Right lobe of liver (tissue), 6 donors: ENCODE data around the gene TSPAN18. TPM values are rescaled to one million over a fixed set of nuclear protein-coding genes. Genes with fewer than 3 reads are reported as not detected.

Experiments used
- ATAC-seq, 4 donors: fragments of 200-7000 bp; cut with Tn5 transposase; one replicate each; pipeline ENCODE4 v1.9.1; 2020; ENCODE audit warnings: mild to moderate bottlenecking in 4 of 4, moderate library complexity in 4 of 4
- DNase-seq, 3 donors: peaks; one replicate each; pipeline ENCODE4 v3.0.0-alpha.2; 2020
- H3K27ac ChIP-seq, 3 donors: fragments of 200-600 bp; one replicate each; pipeline ENCODE4 v1.8.0; 2022
- H3K27me3 ChIP-seq, 2 donors: fragments of 200-600 bp; one replicate each; pipeline ENCODE4 v1.8.0; 2022
- H3K36me3 ChIP-seq, 4 donors: fragments of 200-600 bp; sonication (generic) in 1 of 4; one replicate each; pipeline versions ENCODE4 v1.5.1 to v1.8.0; 2017 to 2022; ENCODE audit warnings: control low read depth in 1 of 4
- H3K4me1 ChIP-seq, 4 donors: fragments of 200-600 bp; sonication (generic) in 1 of 4; one replicate each; pipeline versions ENCODE4 v1.5.1 to v1.8.0; 2017 to 2022; ENCODE audit warnings: control low read depth in 1 of 4
- H3K4me3 ChIP-seq, 3 donors: fragments of 200-600 bp; one replicate each; pipeline ENCODE4 v1.8.0; 2022
- H3K9me3 ChIP-seq, 4 donors: fragments of 200-600 bp; sonication (generic) in 1 of 4; one replicate each; pipeline versions ENCODE4 v1.5.1 to v1.8.0; 2017 to 2022; ENCODE audit warnings: control low read depth in 1 of 4
- POLR2A ChIP-seq: fragments of 450-650 bp; IDR thresholded peaks from one replicate; pipeline ENCODE4 v1.6.1; 2017; ENCODE audit warnings: antibody characterized with exemption, mild to moderate bottlenecking
- WGBS: methylation state at CpG from one replicate; pipeline ENCODE4 v1.1.6; 2018; ENCODE audit warnings: low coverage, low lambda C conversion rate; ENCODE audit not compliant: insufficient coverage; ENCODE audit errors: missing lambda C conversion rate; 5-methylcytosine and 5-hydroxymethylcytosine counted together
- intact Hi-C, 2 donors: fragments of 100-400 bp; cut with DNase I; formaldehyde crosslinking; loops; one replicate each; pipeline versions ENCODE4 v1.11.2 to v1.14.1; 2022
- total RNA-seq, 6 experiments: library from RNA; depleted of rRNA in 2 of 6; stranded (reverse); fragments of >200 nt in 2 of 6; fragmentation: NEBNext Ultra II Directional in 3 of 6; extraction: Animal tissue kit (Norgen Biotek cat#: 25700) in 3 of 6; gene quantifications; one replicate each; pipeline versions ENCODE4 v1.1.0 to v1.2.4, GENCODE V29; 2016 to 2023
- TF ChIP-seq, protein P1 (sequence below), 4 donors: fragments of 200-600 bp in 3 of 4; fragments of 450-650 bp in 1 of 4; IDR thresholded peaks; one replicate each; pipeline versions ENCODE4 v1.5.1 to v1.8.0; 2016 to 2022; ENCODE audit warnings: antibody characterized with exemption in 4 of 4, mild to moderate bottlenecking in 2 of 4
- donor health status: DM: no; HTN: yes; CAD: no.
- donor health status: DM: no; HTN: no; CAD: no.
- donor health status: DM: no; HTN: no; CAD: no.
- donor health status: DM: no; HTN: yes; CAD: no.
- donor health status: DM: no; HTN: yes; CAD: no.

The TSPAN18 gene
- total RNA-seq, 6 experiments from 2014 or later: 3.4 to 10.6 (median 5.3) TPM

DNA sequence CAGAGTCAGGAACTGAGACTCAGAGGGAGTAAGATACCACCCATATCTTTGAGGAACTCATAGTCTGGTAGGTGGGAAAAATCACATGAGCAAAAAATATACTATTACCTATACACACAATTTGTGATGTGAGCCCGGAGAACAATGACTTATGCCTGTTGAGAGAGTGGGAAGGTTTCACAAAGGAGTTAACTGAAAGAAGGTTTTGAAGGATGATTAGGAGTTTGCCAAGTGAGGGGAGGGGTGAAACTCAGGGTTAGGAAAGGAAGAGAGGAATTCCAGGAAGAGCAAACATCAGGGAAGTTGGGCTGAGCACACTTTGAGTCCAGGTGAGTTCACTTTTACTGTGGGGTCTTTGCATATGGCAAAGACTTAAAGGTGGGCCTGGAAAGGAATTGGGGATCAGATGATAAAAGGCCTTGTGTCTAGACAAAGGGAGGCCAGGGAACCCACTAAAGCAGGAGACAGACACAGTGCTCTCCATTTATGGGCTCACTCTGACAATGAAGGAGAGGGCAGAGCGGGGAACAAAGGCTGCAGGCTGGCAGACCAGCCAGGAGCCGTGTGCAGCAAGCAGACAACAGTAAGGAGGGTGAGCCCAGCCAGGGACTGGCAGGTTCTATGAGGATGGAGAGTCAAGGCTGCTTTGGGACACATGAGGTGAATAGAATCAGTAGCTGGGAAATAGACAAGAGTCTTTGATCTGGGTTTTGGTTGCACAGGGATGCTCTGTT, 33.1 kb downstream of the TSPAN18 start:
- no peaks in the 10 kb centered on the region for H3K36me3 ChIP-seq
- no peaks in the 10 kb centered on the region for H3K4me1 ChIP-seq
- no peak for ATAC-seq
- no peaks in the 10 kb centered on the region for H3K9me3 ChIP-seq
- no peaks in the 10 kb centered on the region for H3K27me3 ChIP-seq
- intact Hi-C loops: no loop called here
- no peak overlapping the region for H3K4me3 ChIP-seq
- 81% methylated on average over 3 of the region's 3 CpGs for WGBS
- H3K27ac ChIP-seq: no peak overlapping the region
- TF ChIP-seq POLR2A: no peak
- TF ChIP-seq, protein P1, sequence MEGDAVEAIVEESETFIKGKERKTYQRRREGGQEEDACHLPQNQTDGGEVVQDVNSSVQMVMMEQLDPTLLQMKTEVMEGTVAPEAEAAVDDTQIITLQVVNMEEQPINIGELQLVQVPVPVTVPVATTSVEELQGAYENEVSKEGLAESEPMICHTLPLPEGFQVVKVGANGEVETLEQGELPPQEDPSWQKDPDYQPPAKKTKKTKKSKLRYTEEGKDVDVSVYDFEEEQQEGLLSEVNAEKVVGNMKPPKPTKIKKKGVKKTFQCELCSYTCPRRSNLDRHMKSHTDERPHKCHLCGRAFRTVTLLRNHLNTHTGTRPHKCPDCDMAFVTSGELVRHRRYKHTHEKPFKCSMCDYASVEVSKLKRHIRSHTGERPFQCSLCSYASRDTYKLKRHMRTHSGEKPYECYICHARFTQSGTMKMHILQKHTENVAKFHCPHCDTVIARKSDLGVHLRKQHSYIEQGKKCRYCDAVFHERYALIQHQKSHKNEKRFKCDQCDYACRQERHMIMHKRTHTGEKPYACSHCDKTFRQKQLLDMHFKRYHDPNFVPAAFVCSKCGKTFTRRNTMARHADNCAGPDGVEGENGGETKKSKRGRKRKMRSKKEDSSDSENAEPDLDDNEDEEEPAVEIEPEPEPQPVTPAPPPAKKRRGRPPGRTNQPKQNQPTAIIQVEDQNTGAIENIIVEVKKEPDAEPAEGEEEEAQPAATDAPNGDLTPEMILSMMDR (IDR thresholded peaks at IDR 0.05): no peak
- DNase-seq: no peak

DNA sequence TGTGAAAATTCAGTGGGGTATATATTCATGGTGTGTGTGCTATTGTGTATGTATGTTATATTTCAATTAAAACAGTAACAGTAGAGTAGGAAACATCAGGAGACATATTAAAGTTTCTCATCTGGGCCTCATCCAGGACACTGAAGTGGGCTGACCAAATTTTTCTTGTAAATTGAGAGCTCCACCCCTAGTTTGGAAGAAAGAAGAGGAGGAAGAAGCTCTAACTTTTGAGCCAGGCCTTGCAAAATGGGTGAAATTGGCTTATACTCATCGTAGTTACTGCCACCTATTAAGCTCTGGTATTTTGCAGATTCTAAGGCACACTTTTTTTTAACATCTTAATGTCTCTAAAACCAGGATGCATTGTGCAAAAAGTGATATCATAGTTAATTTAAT, 33.7 kb downstream of the TSPAN18 start:
- H3K4me1 ChIP-seq: no peaks in the 10 kb centered on the region
- no peak overlapping the region for H3K4me3 ChIP-seq
- TF ChIP-seq, protein P1 (IDR thresholded peaks at IDR 0.05): no peak
- no peak for TF ChIP-seq POLR2A
- intact Hi-C loops: no loop called here
- DNase-seq (no peak), ATAC-seq (no peak)
- H3K9me3 ChIP-seq: no peaks in the 10 kb centered on the region
- H3K27ac ChIP-seq: no peak overlapping the region
- H3K36me3 ChIP-seq: no peaks in the 10 kb centered on the region
- no peaks in the 10 kb centered on the region for H3K27me3 ChIP-seq
- 70% methylated on average over 1 of the region's 1 CpG for WGBS

DNA sequence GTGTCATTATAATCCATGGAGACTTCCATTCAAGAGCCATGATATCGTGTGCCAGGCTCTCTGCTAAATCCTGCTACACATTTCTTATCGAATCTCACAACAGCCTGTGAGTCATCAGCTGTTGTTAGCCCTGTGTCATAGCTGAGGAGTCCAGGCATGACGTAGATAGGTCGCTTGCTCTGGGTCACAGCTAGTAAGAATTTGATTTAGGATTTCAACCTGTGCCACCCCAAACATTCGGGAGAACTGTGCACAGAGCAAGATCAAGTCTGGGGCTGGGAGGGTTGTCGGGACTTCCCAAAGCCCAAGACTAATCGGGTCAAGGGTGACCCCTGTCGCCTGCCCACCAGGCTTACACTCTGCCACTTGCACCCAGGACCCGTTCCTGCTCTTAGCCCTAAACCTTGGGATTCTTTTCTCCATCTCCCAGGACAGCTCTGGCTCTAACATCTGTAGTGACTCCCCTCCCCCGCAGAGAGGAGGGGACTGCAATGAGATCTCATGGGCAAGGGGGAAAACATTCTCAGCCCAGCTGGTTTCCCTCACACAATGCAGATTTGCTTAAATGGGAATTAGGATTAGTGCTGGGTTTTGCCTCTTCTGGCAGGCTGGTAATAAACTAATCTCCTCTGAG, 34.3 kb downstream of the TSPAN18 start:
- Histone ChIP-seq H3K27ac (no peak overlapping the region), H3K36me3 (no peaks in the 10 kb centered on the region), H3K4me1 (no peaks in the 10 kb centered on the region), H3K9me3 (no peaks in the 10 kb centered on the region), H3K27me3 (no peaks in the 10 kb centered on the region), H3K4me3 (no peak overlapping the region)
- ATAC-seq: peak; percentile 31 to 79 (median 52)
- TF ChIP-seq, protein P1 (IDR thresholded peaks at IDR 0.05): no peak
- TF ChIP-seq POLR2A: no peak
- peak in 1 of 3 donors; percentile 34 for DNase-seq
- intact Hi-C loops: no loop called here
- WGBS: 58% methylated on average over 8 of the region's 10 CpGs

DNA sequence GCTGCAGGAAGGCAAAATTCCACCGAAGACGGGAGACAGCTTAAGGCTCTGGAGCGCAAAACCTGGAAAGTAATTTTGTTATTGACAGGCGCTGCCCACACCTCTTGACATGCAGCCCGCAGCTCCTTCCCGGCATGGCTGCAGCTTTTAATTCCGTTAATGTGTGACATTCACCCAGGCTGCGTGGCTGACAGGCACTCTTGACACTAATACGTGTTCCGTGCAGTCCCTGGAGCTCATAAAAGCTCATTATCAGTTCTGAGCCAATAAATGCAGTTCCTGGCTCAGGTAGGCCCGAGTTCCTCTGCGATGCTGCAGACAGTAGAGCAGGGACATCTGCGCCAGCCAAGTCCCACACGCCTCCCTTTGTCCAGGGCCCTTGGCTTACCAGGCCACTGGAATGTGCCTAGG, 34.8 kb downstream of the TSPAN18 start:
- H3K4me3 ChIP-seq: no peak overlapping the region
- TF ChIP-seq, protein P1 (IDR thresholded peaks at IDR 0.05): no peak
- no peak for TF ChIP-seq POLR2A
- intact Hi-C loops: no loop called here
- H3K4me1 ChIP-seq: no peaks in the 10 kb centered on the region
- no peak for ATAC-seq
- WGBS: 87% methylated on average over 8 of the region's 14 CpGs
- H3K9me3 ChIP-seq: no peaks in the 10 kb centered on the region
- DNase-seq: peak in 1 of 3 donors; percentile 7
- H3K27me3 ChIP-seq: no peaks in the 10 kb centered on the region
- no peak overlapping the region for H3K27ac ChIP-seq
- H3K36me3 ChIP-seq: no peaks in the 10 kb centered on the region
